Bronchial epithelial cell (primary cell): ENCODE data around the gene B3GALT5. TPM values are rescaled to one million over a fixed set of nuclear protein-coding genes. Genes with fewer than 3 reads are reported as not detected.

ENCODE experiments used
- DNase-seq: peaks from one replicate; pipeline ENCODE4 v3.0.0-alpha.2; 2010; ENCODE audit warnings: low read depth
- FAIRE-seq: peaks from 2 replicates; lab custom pipeline; 2011; peaks lifted over from hg19 to GRCh38; lab: Jason Lieb, UNC
- H3K27me3 ChIP-seq: 2 replicates; pipeline ENCODE4 v1.5.1; 2011; ENCODE audit warnings: low read length; ENCODE audit not compliant: control insufficient read depth, insufficient read depth
- H3K36me3 ChIP-seq: 2 replicates; pipeline ENCODE4 v1.5.1; 2011; ENCODE audit warnings: low read length; ENCODE audit not compliant: control insufficient read depth, insufficient read depth
- H3K4me3 ChIP-seq: 2 replicates; pipeline ENCODE4 v1.5.1; 2011; ENCODE audit warnings: mild to moderate bottlenecking, low read depth, low read length, control low read depth
- total RNA-seq: library from RNA; depleted of rRNA; stranded (reverse); fragments of >200 nt; gene quantifications from 2 replicates; pipeline ENCODE4 v1.2.1, GENCODE V29; 2014
- TF ChIP-seq, protein P1 (sequence below): IDR thresholded peaks from 2 replicates; pipeline ENCODE4 v1.5.1; 2011; ENCODE audit warnings: mild to moderate bottlenecking, moderate library complexity, low read length, control low read depth, inconsistent platforms; ENCODE audit not compliant: insufficient read depth, severe bottlenecking

Gene B3GALT5
- total RNA-seq, 1 donor from 2014 or later, result under 0.01 TPM

DNA sequence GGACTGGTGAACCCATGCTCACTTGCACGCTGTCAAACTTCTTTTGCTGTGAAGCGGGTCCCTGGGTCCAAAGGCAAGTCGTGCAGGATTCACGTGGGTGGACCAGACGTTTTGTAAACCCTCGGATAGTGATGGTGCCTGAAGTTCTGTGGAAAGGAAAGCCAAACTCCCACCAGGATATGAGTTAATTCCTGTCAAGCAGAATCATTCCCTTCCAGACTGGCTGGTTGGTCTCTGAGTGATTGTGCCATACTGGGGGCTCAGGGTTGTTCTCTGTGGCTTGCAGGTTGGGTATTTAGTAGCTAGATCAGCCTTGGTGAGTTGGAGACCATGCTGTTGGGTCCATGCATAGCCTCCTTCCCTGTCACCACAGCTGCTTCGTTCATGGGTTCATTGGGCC lies 99.5 kb downstream of the B3GALT5 start:
- TF ChIP-seq, protein P1, sequence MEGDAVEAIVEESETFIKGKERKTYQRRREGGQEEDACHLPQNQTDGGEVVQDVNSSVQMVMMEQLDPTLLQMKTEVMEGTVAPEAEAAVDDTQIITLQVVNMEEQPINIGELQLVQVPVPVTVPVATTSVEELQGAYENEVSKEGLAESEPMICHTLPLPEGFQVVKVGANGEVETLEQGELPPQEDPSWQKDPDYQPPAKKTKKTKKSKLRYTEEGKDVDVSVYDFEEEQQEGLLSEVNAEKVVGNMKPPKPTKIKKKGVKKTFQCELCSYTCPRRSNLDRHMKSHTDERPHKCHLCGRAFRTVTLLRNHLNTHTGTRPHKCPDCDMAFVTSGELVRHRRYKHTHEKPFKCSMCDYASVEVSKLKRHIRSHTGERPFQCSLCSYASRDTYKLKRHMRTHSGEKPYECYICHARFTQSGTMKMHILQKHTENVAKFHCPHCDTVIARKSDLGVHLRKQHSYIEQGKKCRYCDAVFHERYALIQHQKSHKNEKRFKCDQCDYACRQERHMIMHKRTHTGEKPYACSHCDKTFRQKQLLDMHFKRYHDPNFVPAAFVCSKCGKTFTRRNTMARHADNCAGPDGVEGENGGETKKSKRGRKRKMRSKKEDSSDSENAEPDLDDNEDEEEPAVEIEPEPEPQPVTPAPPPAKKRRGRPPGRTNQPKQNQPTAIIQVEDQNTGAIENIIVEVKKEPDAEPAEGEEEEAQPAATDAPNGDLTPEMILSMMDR, result no peak
- DNase-seq (no peak), FAIRE-seq (peak; percentile 85)
- Histone ChIP-seq H3K27me3 (no peaks in the 10 kb centered on the region), H3K36me3 (no peaks in the 10 kb centered on the region), H3K4me3 (no peak overlapping the region)

DNA sequence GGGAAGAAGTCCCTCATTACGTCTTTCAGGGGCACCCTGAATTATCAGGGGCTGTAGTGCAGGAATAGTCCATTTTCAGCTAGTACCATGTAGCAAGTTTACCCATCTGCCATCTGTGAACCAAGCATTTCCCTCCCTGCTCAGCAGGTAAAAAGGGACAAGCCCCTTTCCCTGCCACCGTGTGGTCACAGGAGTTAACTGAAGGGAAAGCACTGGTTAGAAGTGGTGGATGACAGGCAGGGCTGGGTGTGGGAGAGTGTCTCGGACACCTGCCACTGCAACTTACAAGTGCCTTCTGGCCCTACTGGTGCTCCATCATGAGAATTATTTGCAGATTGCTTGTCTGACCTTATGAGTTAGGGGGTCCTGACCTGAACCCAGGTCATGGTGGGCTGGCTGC lies 100.2 kb downstream of the B3GALT5 start:
- Histone ChIP-seq H3K27me3 (no peaks in the 10 kb centered on the region), H3K36me3 (no peaks in the 10 kb centered on the region), H3K4me3 (no peak overlapping the region)
- DNase-seq (no peak), FAIRE-seq (no peak)
- TF ChIP-seq, protein P1, result no peak

DNA sequence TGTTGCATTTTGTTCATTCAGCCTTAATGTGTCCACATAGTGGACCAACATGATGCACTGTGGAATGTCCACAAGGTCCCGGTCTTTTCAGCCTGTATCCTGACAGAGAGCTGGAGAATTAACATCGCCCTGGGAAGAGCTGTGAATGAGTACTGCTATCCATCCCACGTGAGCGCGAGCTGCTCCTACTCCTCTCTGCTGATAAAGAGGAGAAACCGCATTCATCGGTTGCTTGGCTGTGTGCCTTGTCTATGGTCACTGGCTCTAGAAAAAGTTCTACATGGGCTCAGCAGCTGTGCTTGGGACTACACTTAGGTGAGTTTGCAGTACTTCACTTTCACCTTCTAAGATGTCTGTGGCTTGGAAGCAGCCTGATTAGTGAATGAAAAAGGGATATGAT lies 101.2 kb downstream of the B3GALT5 start:
- TF ChIP-seq, protein P1, result no peak
- Histone ChIP-seq H3K27me3 (no peaks in the 10 kb centered on the region), H3K36me3 (no peaks in the 10 kb centered on the region), H3K4me3 (no peak overlapping the region)
- FAIRE-seq, result no peak
- DNase-seq, result no peak

DNA sequence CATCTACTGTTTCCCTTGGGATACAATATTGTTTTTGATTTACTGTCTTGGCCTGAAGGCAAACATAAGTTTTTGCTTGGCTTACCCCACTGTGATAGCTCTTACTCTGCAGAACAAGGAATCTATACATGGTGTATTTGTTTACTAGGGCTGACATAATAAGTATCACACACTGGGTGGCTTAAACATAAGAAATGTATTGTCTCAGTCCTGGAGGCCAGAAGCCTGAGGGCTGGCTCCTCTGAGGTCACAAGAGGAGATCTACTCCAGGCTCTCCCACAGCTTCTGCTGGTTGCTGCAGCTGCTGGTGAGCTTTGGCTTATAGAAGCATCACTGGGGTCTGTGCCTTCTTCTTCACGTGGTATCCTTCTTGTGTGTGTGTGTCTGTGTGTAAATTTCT lies 101.6 kb downstream of the B3GALT5 start:
- no peaks in the 10 kb centered on the region for H3K36me3 ChIP-seq
- TF ChIP-seq, protein P1, result no peak
- no peak for DNase-seq
- H3K4me3 ChIP-seq, result no peak overlapping the region
- no peaks in the 10 kb centered on the region for H3K27me3 ChIP-seq
- no peak for FAIRE-seq

DNA sequence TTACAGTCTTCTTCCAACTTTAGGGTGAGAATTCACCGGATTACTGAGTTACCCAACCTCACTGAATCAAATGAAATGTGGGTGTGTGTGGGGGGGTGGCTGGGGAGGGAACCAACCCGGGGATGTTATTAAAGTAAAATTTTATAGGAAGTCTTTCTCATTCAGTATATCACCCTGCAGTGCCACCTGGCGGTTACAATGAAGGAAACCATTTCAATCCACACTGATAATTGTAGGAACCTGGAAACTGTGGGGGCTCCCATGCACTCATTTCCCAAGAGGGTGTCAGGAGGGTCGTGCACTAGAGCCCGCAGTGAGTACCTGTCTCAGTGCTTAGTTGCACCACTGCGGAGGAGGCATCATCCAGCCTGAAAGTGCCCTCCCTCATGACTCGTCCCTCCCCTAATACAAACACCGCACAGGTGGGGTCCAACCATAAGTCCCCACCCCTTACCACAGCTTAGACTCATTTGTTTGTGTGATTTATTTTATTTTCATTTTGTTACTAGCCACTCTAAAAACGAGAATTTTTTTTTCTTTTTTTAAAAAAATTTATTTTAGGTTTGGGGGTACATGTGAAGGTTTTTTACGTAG lies 103.2 kb downstream of the B3GALT5 start:
- no peaks in the 10 kb centered on the region for H3K36me3 ChIP-seq
- H3K27me3 ChIP-seq, result no peaks in the 10 kb centered on the region
- DNase-seq (peak; percentile 21), FAIRE-seq (no peak)
- TF ChIP-seq, protein P1, result peak; percentile 52
- H3K4me3 ChIP-seq, result no peak overlapping the region

DNA sequence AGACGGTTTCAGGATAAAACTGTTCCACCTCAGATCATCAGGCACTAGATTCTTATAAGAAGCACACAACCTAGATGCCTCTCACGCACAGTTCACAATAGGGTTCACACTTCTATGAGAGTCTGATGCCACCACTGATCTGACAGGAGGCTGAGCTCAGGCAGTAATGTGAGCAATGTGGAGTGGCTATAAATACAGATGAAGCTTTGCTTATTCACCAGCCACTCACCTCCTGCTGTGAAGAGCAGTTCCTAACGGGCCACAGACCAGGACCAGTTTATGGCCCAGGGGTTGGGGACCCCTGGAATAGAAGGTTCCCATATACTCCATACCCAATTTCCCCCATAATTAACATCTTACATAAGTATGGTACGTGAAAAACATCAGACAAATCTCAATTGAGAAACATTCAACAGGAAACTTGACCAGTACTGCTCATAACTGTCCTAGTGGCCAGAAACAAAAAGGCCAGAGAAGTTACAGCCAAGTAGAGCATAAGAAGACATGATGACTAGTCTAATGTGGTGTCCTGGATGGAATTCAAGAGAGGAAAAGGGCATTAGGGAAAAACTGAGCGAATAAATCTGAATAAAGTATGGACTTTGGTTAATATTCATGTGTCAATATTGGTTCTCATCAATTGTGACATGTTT lies 107.5 kb downstream of the B3GALT5 start:
- Histone ChIP-seq H3K36me3 (no peaks in the 10 kb centered on the region), H3K4me3 (no peak overlapping the region), H3K27me3 (no peaks in the 10 kb centered on the region)
- no peak for DNase-seq
- TF ChIP-seq, protein P1, result no peak
- no peak for FAIRE-seq
